Keratinocyte (primary cell): ENCODE data around the gene FCER1G. TPM values are rescaled to one million over a fixed set of nuclear protein-coding genes. Genes with fewer than 3 reads are reported as not detected.

Experiments used
- DNase-seq: peaks from one replicate; pipeline ENCODE4 v3.0.0-alpha.2; 2011; ENCODE audit warnings: low read depth, missing footprints, low spot score
- FAIRE-seq: peaks from 2 replicates; lab custom pipeline; 2011; peaks lifted over from hg19 to GRCh38; lab: Jason Lieb, UNC
- H2AFZ ChIP-seq: 2 replicates; pipeline ENCODE4 v1.6.0; 2012; ENCODE audit warnings: low read length, control low read depth, inconsistent platforms; ENCODE audit not compliant: control insufficient read depth
- H3K27ac ChIP-seq: 2 replicates; pipeline ENCODE4 v1.5.1; 2011; ENCODE audit warnings: low read length; ENCODE audit not compliant: control insufficient read depth, insufficient read depth
- H3K27me3 ChIP-seq: 3 replicates; pipeline ENCODE4 v1.6.0; 2011; ENCODE audit warnings: low read length; ENCODE audit not compliant: control insufficient read depth, insufficient read depth; ENCODE audit errors: extremely low read depth
- H3K36me3 ChIP-seq, 2 experiments: 2 replicates in 1 of 2; 3 replicates in 1 of 2; pipeline ENCODE4 v1.5.1; 2011; ENCODE audit warnings: low read length in 2 of 2, mild to moderate bottlenecking in 1 of 2; ENCODE audit not compliant: control insufficient read depth in 2 of 2, insufficient read depth in 2 of 2; ENCODE audit errors: extremely low read depth in 1 of 2
- H3K4me1 ChIP-seq: 3 replicates; pipeline ENCODE4 v1.5.1; 2011; ENCODE audit warnings: low read length; ENCODE audit not compliant: control insufficient read depth, insufficient read depth; ENCODE audit errors: extremely low read depth
- H3K4me2 ChIP-seq: 3 replicates; pipeline ENCODE4 v1.6.0; 2011; ENCODE audit warnings: low read depth, low read length; ENCODE audit not compliant: control insufficient read depth, insufficient read depth; ENCODE audit errors: extremely low read depth
- H3K4me3 ChIP-seq, 3 experiments: fragments of 200-600 bp in 1 of 3; sonication (generic) in 1 of 3; 2 replicates in 2 of 3; 3 replicates in 1 of 3; pipeline ENCODE4 v1.5.1; 2011 to 2016; ENCODE audit warnings: low read length in 3 of 3, mild to moderate bottlenecking in 3 of 3, control low read depth in 2 of 3, inconsistent platforms in 1 of 3, low read depth in 1 of 3, mixed read lengths in 1 of 3, mixed run types in 1 of 3, moderate library complexity in 1 of 3; ENCODE audit not compliant: control insufficient read depth in 2 of 3, insufficient read depth in 2 of 3; ENCODE audit errors: extremely low read depth in 1 of 3
- H3K79me2 ChIP-seq: 2 replicates; pipeline ENCODE4 v1.6.0; 2012; ENCODE audit warnings: low read length; ENCODE audit not compliant: control insufficient read depth, insufficient read depth
- H3K9ac ChIP-seq: 3 replicates; pipeline ENCODE4 v1.6.0; 2011; ENCODE audit warnings: low read length; ENCODE audit not compliant: control insufficient read depth, insufficient read depth; ENCODE audit errors: extremely low read depth
- H3K9me1 ChIP-seq: 3 replicates; pipeline ENCODE4 v1.6.0; 2011; ENCODE audit warnings: low read length; ENCODE audit not compliant: control insufficient read depth, insufficient read depth; ENCODE audit errors: extremely low read depth
- H3K9me3 ChIP-seq: 2 replicates; pipeline ENCODE4 v1.5.1; 2012; ENCODE audit warnings: low read depth, low read length; ENCODE audit not compliant: control insufficient read depth
- H4K20me1 ChIP-seq: 3 replicates; pipeline ENCODE4 v1.6.0; 2011; ENCODE audit warnings: low read length; ENCODE audit not compliant: control insufficient read depth, insufficient read depth; ENCODE audit errors: extremely low read depth
- EZH2 ChIP-seq: IDR thresholded peaks from one replicate; pipeline ENCODE4 v1.6.1; 2012; ENCODE audit warnings: inconsistent platforms, mild to moderate bottlenecking, low read length, moderate library complexity
- dilution Hi-C: fragments of 300-500 bp; cut with MboI; formaldehyde crosslinking; loops from one replicate; pipeline ENCODE4 v1.7.0; 2020; ENCODE audit warnings: low sequenced_read_pairs; ENCODE audit not compliant: extremely low pct_ligation_motif_present
- polyA plus RNA-seq, 5 experiments: library from polyadenylated mRNA; depleted of rRNA in 3 of 5; stranded (reverse) in 3 of 5; stranded (forward) in 1 of 5; unstranded in 1 of 5; fragments of >200 nt; gene quantifications; 1 replicate in 1 of 5; 2 replicates in 3 of 5; 3 replicates in 1 of 5; pipeline versions ENCODE4 v1.2.1 to v1.2.3, GENCODE V29; 2011 to 2012; ENCODE audit warnings: missing spikeins in 2 of 5, low read depth in 1 of 5, low replicate concordance in 1 of 5
- TF ChIP-seq, protein P1 (sequence below), 3 experiments: IDR thresholded peaks in 1 of 3; conservative IDR thresholded peaks in 1 of 3; optimal IDR thresholded peaks in 1 of 3; 2 replicates in 2 of 3; 3 replicates in 1 of 3; pipeline versions ENCODE3 to v1.5.1; 2011; ENCODE audit warnings: low read length in 3 of 3, mild to moderate bottlenecking in 3 of 3, moderate library complexity in 2 of 3, control low read depth in 1 of 3, inconsistent platforms in 1 of 3; ENCODE audit not compliant: insufficient read depth in 2 of 3; ENCODE audit errors: extremely low read depth in 1 of 3

The FCER1G gene
- polyA plus RNA-seq, 1 donor (not counting 4 experiments of a cell fraction or from before 2014, with no cell fraction given): 1.2 TPM

DNA sequence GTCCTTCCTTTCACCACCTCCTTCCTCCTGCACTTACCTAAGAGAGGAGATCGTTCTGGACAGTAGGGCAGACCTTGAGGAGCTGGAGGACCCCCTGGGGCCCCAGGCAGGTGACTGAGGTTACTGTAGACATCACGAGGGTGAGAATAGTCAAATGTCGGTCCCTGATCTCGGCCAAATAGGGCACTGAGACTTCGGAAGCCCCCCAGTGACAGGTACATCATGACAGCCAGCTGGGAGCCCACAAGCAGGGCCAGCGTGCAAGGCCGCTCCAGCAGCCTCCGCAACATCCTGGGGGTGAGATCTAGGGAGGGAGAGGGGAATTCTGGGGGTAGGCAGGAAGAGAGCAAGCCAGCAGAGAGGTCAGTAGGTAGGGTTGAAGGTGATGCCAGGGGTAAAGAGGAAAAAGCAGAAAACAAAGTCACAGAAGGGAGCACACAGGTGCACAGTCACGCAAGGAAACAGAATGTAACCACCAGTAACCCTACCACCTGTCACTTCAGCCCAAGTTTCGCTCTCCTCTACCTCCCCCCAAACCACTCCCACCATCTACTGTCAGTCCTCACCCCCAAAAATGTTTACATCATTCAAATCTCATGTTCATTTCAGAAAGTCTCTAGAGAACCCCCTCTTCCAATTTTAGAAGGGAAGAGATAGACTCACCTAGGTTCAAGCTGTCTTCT, 39.2 kb upstream of the FCER1G start:
- Histone ChIP-seq H3K27ac (peak overlapping the region; percentile 92), H3K79me2 (peaks cover 16% of the 10 kb centered on the region), H3K9ac (peak overlapping the region; percentile 95), H3K27me3 (no peaks in the 10 kb centered on the region), H4K20me1 (no peaks in the 10 kb centered on the region), H3K9me1 (no peaks in the 10 kb centered on the region), H3K36me3 (peaks cover 18 to 29% of the 10 kb centered on the region in 2 experiments), H3K4me3 (peak overlapping the region; percentile 87 to 93 (median 93)), H3K4me2 (peak overlapping the region; percentile 99), H2AFZ (no peak overlapping the region), H3K4me1 (peaks cover 13% of the 10 kb centered on the region), H3K9me3 (no peaks in the 10 kb centered on the region)
- DNase-seq (no peak), FAIRE-seq (no peak)
- dilution Hi-C loops: no loop called here
- TF ChIP-seq, protein P1, sequence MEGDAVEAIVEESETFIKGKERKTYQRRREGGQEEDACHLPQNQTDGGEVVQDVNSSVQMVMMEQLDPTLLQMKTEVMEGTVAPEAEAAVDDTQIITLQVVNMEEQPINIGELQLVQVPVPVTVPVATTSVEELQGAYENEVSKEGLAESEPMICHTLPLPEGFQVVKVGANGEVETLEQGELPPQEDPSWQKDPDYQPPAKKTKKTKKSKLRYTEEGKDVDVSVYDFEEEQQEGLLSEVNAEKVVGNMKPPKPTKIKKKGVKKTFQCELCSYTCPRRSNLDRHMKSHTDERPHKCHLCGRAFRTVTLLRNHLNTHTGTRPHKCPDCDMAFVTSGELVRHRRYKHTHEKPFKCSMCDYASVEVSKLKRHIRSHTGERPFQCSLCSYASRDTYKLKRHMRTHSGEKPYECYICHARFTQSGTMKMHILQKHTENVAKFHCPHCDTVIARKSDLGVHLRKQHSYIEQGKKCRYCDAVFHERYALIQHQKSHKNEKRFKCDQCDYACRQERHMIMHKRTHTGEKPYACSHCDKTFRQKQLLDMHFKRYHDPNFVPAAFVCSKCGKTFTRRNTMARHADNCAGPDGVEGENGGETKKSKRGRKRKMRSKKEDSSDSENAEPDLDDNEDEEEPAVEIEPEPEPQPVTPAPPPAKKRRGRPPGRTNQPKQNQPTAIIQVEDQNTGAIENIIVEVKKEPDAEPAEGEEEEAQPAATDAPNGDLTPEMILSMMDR (optimal IDR thresholded peaks at IDR 0.05 in 1 of 3, IDR thresholded peaks at IDR 0.05 in 1 of 3, conservative IDR thresholded peaks at IDR 0.05 in 1 of 3; ENCODE audit: extremely low read depth in 1 of 3, insufficient read depth in 2 of 3, low read length in 3 of 3): no peak

DNA sequence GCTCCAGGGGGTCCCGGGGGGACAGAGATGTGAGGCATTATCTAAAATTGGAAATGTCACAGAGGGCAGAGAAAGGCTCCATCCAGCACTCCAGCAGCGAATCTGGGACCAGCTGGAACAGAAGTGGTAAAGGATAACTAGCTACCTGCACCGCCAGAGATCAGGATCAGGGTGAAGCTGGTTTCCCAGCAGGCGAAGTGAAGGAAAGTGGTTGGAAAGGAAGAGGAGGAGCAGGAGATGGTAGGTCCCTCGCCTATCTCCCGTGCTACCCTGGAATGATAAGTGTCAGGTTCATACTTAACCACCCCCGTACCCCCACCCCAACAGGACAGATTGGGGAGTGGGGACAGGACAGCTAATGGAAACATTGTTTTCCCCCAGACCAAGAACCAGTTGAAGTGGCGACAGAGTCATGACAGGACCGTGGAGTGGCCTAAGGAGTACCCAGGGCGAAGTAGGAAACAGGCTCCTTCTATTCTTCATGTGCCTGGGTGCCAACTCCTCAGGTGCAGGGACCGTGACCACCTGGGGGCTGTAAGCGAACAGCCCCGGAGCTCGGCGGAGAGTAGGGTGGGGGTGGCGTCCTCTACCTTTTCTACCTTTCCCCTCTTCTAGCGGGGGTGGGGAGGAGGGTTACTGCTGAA, 38.5 kb upstream of the FCER1G start:
- Histone ChIP-seq H3K4me1 (peaks cover 13% of the 10 kb centered on the region), H3K9me1 (no peaks in the 10 kb centered on the region), H3K27me3 (no peaks in the 10 kb centered on the region), H3K4me2 (peak overlapping the region; percentile 99), H2AFZ (peak overlapping the region; percentile 100), H3K36me3 (peaks cover 16 to 23% of the 10 kb centered on the region in 2 experiments), H4K20me1 (no peaks in the 10 kb centered on the region), H3K79me2 (peaks cover 16% of the 10 kb centered on the region), H3K9ac (peak overlapping the region; percentile 95), H3K4me3 (peak overlapping the region; percentile 87 to 93 (median 93)), H3K9me3 (no peaks in the 10 kb centered on the region), H3K27ac (peak overlapping the region; percentile 92)
- DNase-seq (no peak), FAIRE-seq (no peak)
- dilution Hi-C loops: no loop called here
- no peak for TF ChIP-seq EZH2
- TF ChIP-seq, protein P1 (optimal IDR thresholded peaks at IDR 0.05 in 1 of 3, IDR thresholded peaks at IDR 0.05 in 1 of 3, conservative IDR thresholded peaks at IDR 0.05 in 1 of 3; ENCODE audit: extremely low read depth in 1 of 3, insufficient read depth in 2 of 3, low read length in 3 of 3): no peak
